ENCODE results near the gene ZC3H8.

ZC3H8 gene

GRCh38 chr2:112201696-112202430 lies 53.0 kb downstream of the ZC3H8 start:
- TF ChIP-seq CTCF (IDR thresholded peaks at IDR 0.05), result no peak
- intact Hi-C loops (cut with DNase I; ENCODE audit: low total_unique reads), result no loop called here
- no peak overlapping the region for H3K27ac ChIP-seq

GRCh38 chr2:112199188-112199587 lies 55.7 kb downstream of the ZC3H8 start:
- peaks cover 0 to 4% (median 0%) of the 10 kb centered on the region in 3 donors for H3K36me3 ChIP-seq
- no peak for TF ChIP-seq CTCF (IDR thresholded peaks at IDR 0.05)
- no peak for DNase-seq
- no peaks in the 10 kb centered on the region for H3K27me3 ChIP-seq
- intact Hi-C loops (cut with DNase I; ENCODE audit: low total_unique reads), result no loop called here
- no peak overlapping the region for H3K27ac ChIP-seq
- peaks cover 0 to 5% (median 2%) of the 10 kb centered on the region in 3 donors for H3K9me3 ChIP-seq
- H3K4me3 ChIP-seq, result no peak overlapping the region
- no peaks in the 10 kb centered on the region for H3K4me1 ChIP-seq

More at GRCh38 chr2:112201696-112202430, 53.0 kb downstream of the ZC3H8 start:
- DNase-seq, result no peak
- Histone ChIP-seq H3K9me3 (peaks cover 0 to 11% (median 3%) of the 10 kb centered on the region in 3 donors), H3K4me1 (no peaks in the 10 kb centered on the region), H3K4me3 (no peak overlapping the region), H3K36me3 (peaks cover 0 to 4% (median 0%) of the 10 kb centered on the region in 3 donors), H3K27me3 (no peaks in the 10 kb centered on the region)

- Histone ChIP-seq H3K27ac (no peak overlapping the region), H3K4me3 (no peak overlapping the region), H3K9me3 (peaks cover 0 to 2% (median 0%) of the 10 kb centered on the region in 3 donors), H3K27me3 (no peaks in the 10 kb centered on the region), H3K4me1 (no peaks in the 10 kb centered on the region), H3K36me3 (peaks cover 0 to 4% (median 0%) of the 10 kb centered on the region in 3 donors)
- no peak for TF ChIP-seq CTCF (IDR thresholded peaks at IDR 0.05)
- intact Hi-C loops (cut with DNase I; ENCODE audit: low total_unique reads), result no loop called here
- no peak for DNase-seq
These were observed 56.1 kb downstream of the ZC3H8 start for GRCh38 chr2:112198780-112199179.

GRCh38 chr2:112197868-112198267 lies 57.0 kb downstream of the ZC3H8 start:
- H3K27ac ChIP-seq, result no peak overlapping the region
- H3K4me3 ChIP-seq, result no peak overlapping the region
- H3K36me3 ChIP-seq, result peaks cover 0 to 4% (median 0%) of the 10 kb centered on the region in 3 donors
- TF ChIP-seq CTCF (IDR thresholded peaks at IDR 0.05), result no peak
- H3K27me3 ChIP-seq, result no peaks in the 10 kb centered on the region
- intact Hi-C loops (cut with DNase I; ENCODE audit: low total_unique reads), result no loop called here
- DNase-seq, result no peak
- no peaks in the 10 kb centered on the region for H3K9me3 ChIP-seq
- H3K4me1 ChIP-seq, result no peaks in the 10 kb centered on the region

GRCh38 chr2:112195950-112196349 lies 58.9 kb downstream of the ZC3H8 start:
- no peak for DNase-seq
- Histone ChIP-seq H3K27ac (no peak overlapping the region), H3K36me3 (peaks cover 0 to 4% (median 0%) of the 10 kb centered on the region in 3 donors), H3K27me3 (no peaks in the 10 kb centered on the region), H3K4me1 (no peaks in the 10 kb centered on the region), H3K9me3 (no peaks in the 10 kb centered on the region), H3K4me3 (no peak overlapping the region)
- intact Hi-C loops (cut with DNase I; ENCODE audit: low total_unique reads), result no loop called here
- TF ChIP-seq CTCF (IDR thresholded peaks at IDR 0.05), result no peak

Measured in tibial artery (tissue), 4 donors.